GM18873 (cell line): Measurements from ENCODE around the gene TRAPPC3L.
"Not testable (repeated sequence)": the region's sequence is repeated elsewhere in the genome, so short reads cannot be mapped to it uniquely, and the experiment has no call there.

Experiments
- ATAC-seq: cut with Tn5 transposase; IDR thresholded peaks from one replicate; pipeline ENCODE4 v1.9.1; 2021; ENCODE audit warnings: mild to moderate bottlenecking, moderate library complexity, moderate number of reproducible peaks; ENCODE audit not compliant: unreplicated experiment, low FRiP score

Gene TRAPPC3L

DNA sequence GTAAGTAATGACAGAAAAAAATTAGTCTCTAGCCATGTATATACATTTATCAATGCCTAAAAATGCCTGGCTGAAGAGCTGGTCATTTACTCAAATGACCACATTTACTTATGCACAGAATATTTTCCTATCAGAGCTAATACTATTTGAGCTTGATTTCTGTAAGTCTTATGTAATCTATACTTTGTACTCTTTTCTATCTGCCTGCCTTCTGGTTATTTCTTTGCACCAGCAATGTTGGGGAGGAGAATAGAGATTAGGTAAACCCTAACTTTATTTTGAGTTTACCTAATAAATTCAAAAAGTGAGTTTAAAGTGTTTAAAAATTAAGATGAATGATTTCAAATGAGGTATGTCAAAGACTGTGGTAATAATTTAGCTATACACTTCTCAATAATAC lies 30.3 kb downstream of the TRAPPC3L start:
- ATAC-seq, result no peak

DNA sequence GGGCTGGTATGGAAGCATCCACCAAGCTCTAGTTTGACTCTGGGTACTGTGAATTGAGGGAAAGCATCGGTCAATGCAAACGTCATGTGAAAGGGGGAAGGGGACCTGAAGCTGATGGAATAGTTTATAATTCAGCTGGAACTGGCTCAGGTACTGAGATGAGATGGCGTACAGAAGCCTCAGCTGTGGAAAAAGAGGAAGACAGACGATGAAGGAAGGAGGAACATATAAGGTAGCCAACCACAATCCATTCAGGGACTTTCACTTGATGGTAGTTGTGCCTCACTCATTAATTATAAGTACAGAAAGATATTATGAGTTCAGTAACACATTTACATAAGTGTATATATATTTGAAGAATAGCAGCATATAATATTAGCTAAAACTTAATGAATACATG lies 31.4 kb downstream of the TRAPPC3L start:
- ATAC-seq, result no peak

DNA sequence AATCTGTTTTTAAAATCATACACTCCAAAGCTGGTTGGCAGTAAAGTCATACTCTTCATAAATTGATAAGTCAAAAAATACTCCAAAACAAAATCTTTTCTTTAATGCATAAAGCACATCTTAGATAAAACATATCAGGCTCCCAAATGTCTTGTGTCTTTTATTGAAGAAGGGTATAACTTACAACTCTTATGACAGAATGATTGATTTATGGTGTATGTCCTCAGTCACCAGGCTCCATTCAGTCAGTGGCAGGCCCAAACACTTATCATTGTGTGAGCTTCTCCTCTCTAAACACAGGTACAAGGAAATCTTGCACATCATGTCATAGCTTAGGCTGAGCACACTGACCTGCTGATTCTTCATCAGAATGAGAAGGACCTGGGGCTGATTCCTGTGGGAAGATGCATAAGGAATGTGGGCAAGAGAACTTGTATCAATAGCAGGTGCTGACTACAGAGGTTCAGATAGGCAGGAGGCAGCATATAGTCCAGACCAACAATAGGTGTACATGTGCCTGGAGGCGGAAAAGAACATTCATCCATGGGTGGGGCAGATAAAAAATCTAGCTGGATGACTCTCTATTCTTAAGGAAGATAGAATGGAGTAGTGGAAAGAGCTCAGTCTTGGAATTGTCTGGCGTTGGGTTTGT lies 32.1 kb downstream of the TRAPPC3L start:
- ATAC-seq, result no peak

DNA sequence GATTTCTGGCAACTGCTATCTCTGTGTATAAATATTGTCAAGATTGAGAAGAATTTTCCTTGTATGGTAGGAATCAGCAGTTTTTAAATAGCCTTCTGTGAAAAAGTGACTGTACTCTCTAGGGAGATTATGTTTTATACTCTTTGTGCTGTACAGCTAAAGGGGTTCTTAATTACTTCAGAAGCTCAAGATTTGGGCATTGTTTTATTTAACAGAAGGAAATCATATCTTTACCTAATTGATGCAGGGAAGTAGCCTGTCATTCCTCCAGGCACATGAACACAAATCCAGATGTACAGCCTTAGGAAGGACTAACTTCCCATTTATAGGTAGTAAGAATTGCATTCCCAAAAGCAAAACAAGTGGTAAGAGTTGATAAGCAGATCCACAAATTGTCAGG lies 32.8 kb downstream of the TRAPPC3L start:
- ATAC-seq, result no peak

DNA sequence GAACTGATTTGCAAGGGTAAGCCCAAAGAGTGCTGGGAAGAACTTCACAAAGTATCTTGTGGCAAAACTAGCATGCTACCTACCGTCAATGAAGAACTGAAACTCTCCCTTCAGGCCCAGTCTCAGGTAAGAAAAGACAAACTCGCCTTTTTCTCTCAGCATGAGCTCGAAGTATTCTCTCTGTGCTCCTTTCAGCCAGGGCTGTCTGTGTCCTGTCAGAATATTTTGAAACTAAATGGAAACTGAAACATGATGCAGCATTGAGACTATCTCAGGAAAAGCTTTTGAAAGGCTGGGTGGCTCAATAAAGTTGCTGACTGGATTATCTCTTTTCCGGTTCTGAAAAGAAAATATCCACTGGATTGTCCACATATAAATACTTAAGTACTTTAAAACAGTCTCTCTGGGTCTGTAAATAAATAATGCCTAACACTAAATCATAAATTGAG lies 33.3 kb downstream of the TRAPPC3L start:
- no peak for ATAC-seq

DNA sequence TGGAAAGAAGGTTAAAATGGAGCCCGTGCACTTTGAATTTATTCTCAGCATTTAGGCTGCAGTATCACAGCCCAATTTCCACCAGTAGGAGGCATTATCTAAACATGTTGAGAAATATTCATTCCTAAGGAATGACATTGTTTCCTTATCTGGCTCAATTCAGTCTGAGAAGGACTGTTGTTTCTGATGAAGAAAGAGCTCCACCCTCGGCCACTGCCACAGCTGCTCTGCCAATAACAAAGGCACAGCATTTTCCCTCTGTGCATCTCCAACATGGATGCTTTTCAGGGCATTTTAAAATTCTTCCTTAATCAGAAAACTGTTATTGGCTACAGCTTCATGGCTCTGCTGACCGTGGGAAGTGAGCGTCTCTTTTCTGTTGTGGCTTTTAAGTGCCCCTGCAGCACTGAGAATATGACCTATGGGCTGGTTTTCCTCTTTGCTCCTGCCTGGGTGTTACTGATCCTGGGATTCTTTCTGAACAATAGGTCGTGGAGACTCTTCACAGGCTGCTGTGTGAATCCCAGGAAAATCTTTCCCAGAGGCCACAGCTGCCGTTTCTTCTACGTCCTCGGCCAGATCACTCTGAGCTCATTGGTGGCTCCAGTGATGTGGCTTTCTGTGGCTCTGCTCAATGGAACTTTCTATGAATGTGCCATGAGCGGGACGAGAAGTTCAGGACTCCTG lies 33.9 kb downstream of the TRAPPC3L start, which contains the start of gene CALHM5:
TSS of gene CALHM5 (plus strand) at position 216 of the 687 bp plus-strand sequence. CDS start at position 274, 58 bp downstream.
- ATAC-seq, result no peak

DNA sequence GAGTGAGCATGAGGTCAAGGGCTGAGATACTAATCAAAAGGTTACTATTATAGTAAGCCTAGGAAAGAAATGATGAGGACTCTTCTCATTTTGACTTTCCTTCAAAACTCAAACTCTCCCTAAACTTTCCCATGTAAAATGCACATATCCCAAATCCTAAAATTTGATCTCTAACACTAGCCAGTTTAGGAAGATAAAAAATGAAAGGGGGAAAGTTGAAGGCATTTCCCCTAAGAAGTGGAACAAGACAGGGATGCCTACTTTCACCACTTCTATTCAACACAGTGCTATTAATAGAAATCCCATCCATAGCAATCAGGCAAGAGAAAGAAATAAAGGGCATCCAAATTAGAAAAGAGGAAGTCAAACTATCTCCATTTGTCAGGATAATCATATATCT lies 37.0 kb downstream of the TRAPPC3L start:
- ATAC-seq, result no peak

DNA sequence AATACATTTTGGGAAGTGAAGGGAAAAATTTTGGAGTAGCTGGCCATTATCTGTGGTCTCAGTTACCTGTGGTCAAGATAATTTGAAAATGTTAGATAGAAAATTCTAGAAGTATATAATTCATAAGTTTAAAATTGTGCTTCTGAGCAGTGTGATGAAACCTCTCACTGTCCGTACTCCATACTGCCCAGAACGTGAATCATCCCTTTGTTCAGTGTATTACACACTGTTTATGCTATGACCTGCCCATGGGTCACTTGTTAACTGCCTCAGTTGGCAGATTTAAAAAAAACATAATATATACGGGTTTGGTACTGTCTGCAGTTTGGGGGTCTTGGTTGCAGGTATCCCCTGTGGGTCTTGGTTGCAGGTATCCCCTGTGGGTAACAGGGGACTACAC lies 38.2 kb downstream of the TRAPPC3L start:
- ATAC-seq, result no peak

DNA sequence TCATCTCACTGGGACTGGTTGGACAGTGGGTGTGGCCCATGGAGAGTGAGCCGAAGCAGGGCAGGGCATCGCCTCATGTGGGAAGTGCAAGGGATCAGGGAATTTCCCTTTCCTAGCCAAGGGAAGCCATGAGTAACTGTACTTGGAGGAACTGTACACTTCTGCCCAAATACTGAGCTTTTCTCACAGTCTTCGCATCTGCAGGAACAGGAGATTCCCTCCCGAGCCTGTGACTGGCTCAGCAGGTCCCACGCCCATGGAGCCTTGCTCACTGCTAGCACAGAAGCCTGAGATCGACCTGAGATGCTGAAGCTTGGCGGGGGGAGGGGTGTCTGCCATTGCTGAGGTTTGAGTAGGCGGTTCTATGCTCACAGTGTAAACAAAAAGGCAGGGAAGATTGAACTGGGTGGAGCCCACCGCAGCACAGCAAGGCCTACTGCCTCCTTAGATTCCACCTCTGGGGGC lies 44.5 kb downstream of the TRAPPC3L start:
- ATAC-seq, result no peak

DNA sequence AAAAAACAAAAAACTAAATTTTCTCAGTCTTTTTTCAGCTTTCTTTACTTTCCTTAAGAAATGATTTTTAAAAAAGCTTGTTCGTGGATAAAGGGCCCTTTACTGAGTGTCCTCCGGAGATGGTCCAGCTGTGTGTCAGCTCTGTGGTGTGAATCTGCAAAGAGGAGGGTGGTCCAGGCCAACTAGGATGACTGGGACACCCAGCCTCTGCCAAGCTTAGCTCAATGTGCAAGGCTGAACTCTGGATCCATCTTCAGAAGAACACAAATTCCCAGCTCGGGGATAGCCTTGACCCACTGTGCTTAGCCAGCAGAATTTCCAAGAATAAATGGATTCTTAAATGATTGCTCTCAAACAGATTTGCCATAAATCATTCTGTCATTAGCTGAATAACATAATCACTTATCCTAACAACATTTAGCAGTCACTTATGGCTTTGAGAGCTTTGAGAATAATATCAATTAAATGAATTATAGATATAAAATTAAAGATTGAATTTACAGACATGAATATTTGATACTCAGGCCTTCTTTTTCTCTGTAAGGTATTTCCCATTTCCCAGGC lies 48.3 kb downstream of the TRAPPC3L start:
- ATAC-seq, result no peak

DNA sequence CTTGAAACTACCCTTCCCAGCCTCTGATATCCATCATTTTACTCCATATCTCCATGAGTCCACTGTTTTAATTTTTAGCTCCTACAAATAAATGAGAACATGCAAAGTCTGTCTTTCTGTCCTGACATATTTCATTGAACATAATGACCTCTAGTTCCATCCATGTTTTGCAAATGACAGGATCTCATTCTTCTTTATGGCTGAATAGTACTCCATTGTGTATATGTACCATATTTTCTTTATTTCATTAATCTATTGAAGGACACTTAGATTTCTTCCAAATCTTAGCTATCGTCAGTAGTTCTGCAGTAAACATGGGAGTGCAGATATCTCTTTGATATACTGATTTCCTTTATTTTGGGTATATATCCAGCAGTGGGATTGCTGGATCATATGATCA lies 50.3 kb downstream of the TRAPPC3L start:
- not testable (repeated sequence) for ATAC-seq

DNA sequence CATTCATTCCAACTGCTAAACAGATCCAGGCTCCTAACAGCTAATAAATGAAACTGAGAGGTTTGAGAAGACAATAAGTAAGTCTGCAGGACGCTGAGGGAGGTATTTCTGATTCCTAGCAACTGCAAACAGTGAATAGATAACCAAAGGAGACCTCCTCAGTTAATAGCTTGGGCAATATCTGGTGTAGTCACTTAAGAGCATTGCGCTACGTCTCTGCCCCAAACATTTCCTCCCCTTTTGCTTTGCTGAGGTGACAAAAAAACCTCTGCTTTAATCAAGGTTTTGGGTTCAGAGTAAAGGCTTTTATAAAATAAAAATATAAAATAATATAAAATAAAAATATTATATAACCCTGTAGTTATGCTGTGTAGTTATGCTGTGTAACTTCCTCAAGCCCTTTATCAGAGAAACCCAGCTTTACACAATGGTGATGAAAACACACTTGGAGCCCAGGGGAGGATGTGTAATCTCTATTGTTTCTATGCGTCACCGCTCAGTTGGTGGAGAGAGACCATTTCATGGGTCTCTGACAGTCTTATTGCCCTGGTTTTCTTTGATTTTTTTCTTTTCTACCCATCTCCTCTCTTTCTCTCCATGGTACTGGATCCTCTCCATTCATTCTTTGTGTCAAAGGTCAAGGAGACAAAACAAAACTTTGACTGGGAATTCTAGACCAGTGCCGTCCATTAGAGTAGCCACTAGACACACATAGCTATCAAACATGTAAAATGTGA lies 53.0 kb downstream of the TRAPPC3L start:
- ATAC-seq, result no peak

DNA sequence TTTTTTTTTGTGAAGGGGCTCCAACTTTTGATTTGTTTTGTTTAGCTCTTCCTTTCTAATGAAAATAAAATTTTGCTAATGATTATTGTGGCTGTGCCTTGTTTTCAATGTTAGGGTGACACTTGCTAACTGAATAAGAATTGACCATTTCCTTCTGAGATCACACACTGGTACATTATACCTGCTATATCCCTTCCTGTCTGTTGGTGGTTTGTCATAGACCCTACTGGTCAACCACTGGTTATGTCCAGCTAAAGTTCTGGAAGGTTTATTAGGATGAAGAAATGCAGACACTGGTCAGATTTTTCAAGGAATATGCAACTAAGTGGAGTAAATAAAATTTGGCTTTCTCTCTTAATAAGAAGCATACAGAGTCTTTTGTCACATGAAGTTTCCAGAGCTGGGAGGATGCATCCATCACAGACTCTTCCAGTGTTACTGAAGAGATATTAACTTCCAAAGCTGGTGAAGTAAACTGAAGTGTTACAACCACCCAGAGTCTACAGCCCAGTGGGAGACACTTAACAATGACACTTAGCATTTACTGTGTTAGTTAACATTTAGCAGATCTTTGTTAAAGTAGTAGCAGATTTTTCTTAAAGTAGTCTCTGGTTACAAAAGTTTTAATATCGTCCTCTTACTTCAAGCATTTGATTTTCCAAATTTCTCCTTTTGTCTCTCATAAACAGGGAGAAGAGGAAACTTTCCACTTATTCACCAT lies 53.7 kb downstream of the TRAPPC3L start:
- ATAC-seq, result no peak

DNA sequence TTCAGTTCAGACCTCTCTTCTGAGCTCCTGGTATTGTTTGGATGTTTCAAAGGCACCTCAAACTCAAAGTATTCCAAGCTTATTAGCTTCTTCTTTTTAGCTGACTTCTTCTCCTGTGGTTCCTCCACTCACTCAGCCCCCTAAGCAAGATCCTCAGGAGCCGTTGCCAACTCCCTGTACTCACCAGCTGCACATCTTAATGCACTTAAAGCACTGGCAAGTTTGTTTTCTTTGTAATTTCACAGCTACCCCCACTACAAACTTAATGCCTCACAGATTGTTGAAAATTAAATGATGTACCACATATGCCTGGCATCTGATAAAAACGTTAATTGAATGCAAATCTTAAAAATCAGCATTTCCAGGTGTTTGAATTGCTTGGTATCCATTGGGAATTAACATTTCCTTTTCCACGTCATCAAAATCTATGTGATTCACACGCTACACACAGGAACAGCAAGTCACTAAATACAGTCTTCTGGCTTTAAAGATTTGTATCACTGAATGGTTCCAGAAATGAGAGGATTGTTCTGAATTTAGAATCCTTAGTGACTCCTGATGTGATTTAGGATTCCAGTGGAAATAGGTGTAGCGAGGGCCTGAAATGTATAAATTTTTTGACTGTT lies 59.8 kb downstream of the TRAPPC3L start:
- no peak for ATAC-seq

DNA sequence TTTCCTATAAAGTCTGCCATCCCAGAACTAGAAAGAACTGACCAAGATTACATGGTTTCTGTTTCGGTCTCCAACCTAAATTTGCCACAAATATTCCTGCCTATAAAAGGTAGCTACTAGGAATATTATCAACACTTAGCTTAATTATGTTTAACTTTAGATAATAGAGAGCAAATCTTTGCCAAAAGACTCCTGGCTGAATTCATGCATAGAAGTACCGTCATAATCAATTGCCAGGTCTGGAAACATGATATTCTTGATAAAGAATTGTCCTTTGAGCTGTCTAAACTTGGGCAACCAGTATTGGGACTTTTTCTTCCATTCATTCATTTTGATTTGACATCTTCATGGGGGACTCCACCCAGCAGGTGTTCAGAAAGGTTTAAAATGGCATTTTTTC lies 61.9 kb downstream of the TRAPPC3L start:
- no peak for ATAC-seq

DNA sequence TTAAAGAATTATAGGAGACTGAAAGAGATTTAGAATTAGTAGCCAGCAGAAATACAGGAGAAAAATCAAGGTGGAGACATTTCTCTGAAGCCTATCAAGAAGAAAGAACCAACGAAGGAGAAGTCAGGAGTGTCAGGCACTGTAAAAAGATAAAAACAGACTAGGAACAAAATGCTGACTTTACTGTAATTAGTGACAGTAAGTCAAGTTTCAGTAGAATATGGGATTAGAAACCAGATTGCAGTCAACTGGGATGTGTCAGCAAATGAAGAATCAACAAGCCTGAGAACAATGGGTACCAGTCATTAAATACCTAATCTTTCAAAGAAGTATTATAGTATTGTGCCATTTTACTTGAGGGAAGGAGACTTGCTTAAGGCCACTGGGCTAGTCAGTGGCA lies 62.7 kb downstream of the TRAPPC3L start:
- no peak for ATAC-seq

DNA sequence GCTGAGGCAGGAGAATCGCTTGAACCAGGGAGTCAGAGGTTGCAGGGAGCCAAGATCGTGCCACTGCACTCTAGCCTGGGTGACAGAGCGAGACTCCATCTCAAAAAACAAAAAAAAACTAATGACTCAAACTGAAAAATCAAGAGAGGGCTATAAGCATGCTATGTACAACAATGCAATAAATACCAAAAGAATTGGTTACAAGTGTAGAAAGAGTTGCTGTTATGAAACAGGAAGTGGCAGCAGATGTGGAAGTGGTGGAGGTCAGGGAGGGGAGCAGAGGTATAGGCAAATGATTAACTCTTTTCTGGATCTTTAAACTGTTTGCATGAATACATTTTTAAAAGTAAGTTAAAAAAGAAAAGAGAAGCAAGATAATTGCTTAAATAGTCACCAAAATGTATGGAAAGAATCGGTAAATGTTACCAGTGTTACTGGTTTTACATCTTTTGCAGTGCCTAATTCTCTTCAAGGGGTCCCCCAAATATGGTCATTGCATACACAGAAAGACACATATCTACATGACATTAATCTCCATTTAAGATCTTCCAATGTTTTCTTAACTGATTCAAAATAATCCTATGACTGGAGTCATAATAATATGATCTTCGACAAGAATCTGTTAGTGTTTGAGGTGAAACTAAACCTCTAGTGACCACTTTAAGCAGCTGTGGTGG lies 69.3 kb downstream of the TRAPPC3L start:
- peak; percentile 100 for ATAC-seq

DNA sequence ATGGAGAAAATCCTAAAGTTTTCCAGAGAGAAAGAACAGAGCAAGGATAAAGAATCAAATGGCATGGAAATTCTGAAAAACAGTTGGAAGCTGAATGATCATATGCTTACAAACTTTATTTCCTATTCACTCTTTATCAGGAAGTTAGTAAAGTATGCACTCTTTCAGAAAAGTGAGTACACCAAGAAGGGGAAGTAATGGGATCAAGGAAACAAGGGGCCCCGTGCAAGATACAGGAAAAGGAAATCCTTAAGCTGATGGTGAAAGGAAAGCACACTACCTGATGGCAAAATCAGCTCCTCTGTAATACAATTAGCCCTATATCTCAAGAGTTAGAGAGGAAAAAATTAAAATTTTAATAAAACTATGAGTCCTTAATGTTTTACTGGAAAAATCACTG lies 70.3 kb downstream of the TRAPPC3L start:
- no peak for ATAC-seq

DNA sequence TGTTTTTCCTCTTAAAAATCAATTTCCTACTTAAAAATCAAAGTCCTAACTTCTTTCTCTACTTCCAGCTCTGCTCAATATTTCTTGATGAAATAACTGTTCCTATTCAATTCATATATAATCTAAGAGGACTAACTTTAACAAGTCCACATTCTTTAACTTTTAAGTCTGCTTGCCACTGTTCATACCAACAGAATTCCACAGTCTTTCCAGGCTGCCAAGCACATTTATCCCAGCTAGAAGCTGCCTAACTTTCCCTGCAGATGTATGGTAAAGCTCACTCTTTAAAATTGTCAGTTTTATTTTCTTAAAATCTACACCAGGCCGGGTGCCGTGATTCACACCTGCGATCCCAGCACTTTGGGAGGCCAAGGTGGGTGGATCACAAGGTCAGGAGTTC lies 72.8 kb downstream of the TRAPPC3L start:
- ATAC-seq, result no peak
